Neural progenitor cell (in vitro differentiated cells): Measurements from ENCODE around the gene CCDC66.

Source experiments
- CTCF ChIP-seq: fragments of 200-600 bp; sonication (generic); IDR thresholded peaks from 2 replicates; pipeline ENCODE4 v1.5.1; 2017; ENCODE audit warnings: antibody characterized with exemption, mild to moderate bottlenecking
- EZH2phosphoT487 ChIP-seq: fragments of 200-600 bp; sonication (generic); IDR thresholded peaks from 2 replicates; pipeline ENCODE4 v1.6.1; 2017; ENCODE audit warnings: antibody characterized with exemption

DNA sequence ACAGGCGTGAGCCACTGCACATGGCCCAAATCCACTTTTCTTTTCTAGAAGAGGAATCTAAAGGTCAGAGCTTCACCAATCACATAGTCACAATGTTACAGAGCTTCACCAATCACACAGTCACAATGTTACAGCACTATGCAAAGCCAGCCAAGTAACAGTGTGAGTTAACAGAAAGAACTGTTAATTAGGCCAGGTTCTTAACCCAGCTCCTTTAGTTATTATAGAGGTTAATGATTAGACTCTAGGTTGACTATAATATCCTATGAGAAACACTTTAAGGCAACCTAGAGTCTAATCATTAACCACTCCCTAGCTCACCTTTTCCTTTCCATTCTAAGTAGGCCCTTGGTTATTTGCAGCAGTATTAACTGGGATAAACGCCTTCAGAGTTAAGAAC, 72.1 kb downstream of the CCDC66 start:
- TF ChIP-seq EZH2phosphoT487 (no peak), CTCF (no peak)
